Tibial nerve (tissue), 3 donors: ENCODE measurements around the gene LRG1.

ENCODE experiments used
- POLR2A ChIP-seq, 2 donors: fragments of 450-650 bp; IDR thresholded peaks; one replicate each; pipeline ENCODE4 v1.6.1; 2017; ENCODE audit warnings: antibody characterized with exemption in 2 of 2, mild to moderate bottlenecking in 2 of 2, moderate library complexity in 2 of 2
- TF ChIP-seq, protein P1 (sequence below), 5 experiments: fragments of 200-600 bp in 3 of 5; fragments of 450-650 bp in 2 of 5; sonication (generic) in 3 of 5; IDR thresholded peaks; one replicate each; pipeline ENCODE4 v1.5.1; 2016 to 2019; ENCODE audit warnings: antibody characterized with exemption in 5 of 5, mild to moderate bottlenecking in 3 of 5, moderate library complexity in 2 of 5

DNA sequence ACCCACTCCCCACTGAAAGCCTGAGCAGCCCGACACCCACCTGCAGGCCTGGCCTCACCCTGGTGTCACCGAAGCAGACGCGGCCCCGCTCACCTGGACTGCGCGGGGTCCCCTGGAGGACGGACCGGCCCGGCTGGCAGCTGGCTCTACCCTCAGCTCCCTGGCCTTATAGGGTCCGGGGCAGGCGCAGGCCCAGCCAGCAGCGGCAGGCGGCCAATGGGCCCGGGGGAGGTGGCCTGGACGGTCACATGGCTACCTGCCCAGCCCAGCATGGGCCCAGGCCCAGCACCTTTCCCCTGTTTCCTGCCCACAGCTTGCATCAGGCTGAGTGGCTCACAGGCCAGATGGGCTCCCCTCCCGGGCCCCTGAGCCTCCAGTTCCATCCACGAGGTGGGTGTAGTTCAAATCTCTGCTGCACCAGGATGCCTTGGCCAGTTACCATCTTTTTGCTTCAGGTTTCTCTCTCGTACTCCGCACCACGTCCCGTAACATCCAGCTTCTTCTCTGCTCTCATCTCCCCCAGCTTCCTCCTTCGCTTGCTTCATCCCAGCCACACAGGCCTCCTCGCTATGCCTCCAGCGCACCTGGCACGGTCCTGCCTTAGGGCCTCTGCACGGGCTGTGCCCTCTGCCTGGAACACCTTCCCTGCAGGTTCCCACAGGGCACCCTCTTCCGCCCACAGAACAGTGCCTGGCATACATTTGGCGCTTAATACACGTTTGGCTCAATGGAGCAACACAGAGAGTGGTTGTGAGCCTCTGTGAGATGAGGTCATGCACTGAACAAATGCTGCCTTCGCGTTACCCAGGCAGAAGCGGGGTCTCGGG is 21.3 kb downstream of the LRG1 start, which contains the start of gene PLIN4:
- TF ChIP-seq, protein P1, sequence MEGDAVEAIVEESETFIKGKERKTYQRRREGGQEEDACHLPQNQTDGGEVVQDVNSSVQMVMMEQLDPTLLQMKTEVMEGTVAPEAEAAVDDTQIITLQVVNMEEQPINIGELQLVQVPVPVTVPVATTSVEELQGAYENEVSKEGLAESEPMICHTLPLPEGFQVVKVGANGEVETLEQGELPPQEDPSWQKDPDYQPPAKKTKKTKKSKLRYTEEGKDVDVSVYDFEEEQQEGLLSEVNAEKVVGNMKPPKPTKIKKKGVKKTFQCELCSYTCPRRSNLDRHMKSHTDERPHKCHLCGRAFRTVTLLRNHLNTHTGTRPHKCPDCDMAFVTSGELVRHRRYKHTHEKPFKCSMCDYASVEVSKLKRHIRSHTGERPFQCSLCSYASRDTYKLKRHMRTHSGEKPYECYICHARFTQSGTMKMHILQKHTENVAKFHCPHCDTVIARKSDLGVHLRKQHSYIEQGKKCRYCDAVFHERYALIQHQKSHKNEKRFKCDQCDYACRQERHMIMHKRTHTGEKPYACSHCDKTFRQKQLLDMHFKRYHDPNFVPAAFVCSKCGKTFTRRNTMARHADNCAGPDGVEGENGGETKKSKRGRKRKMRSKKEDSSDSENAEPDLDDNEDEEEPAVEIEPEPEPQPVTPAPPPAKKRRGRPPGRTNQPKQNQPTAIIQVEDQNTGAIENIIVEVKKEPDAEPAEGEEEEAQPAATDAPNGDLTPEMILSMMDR (IDR thresholded peaks at IDR 0.05), result no peak
- TF ChIP-seq POLR2A (IDR thresholded peaks at IDR 0.05), result no peak
